Ascending aorta (tissue), 2 donors: ENCODE results near the gene SFI1. TPM values are rescaled to one million over a fixed set of nuclear protein-coding genes. Genes with fewer than 3 reads are reported as not detected.

Source experiments
- DNase-seq, 2 donors: peaks; one replicate each; pipeline ENCODE4 v3.0.0-alpha.2; 2019; ENCODE audit warnings: low spot score in 2 of 2
- H3K27ac ChIP-seq, 2 donors: fragments of 200-600 bp; sonication (generic); one replicate each; pipeline ENCODE4 v1.5.1; 2016 to 2017; ENCODE audit warnings: mild to moderate bottlenecking in 1 of 2
- H3K27me3 ChIP-seq: fragments of 200-600 bp; sonication (generic); one replicate; pipeline ENCODE4 v1.5.1; 2017
- H3K36me3 ChIP-seq, 2 donors: fragments of 200-600 bp; sonication (generic); one replicate each; pipeline ENCODE4 v1.5.1; 2016
- H3K4me1 ChIP-seq, 2 donors: fragments of 200-600 bp; sonication (generic); one replicate each; pipeline ENCODE4 v1.5.1; 2016 to 2017; ENCODE audit warnings: mild to moderate bottlenecking in 1 of 2
- H3K4me3 ChIP-seq, 2 donors: fragments of 200-600 bp; sonication (generic); one replicate each; pipeline ENCODE4 v1.5.1; 2016 to 2017; ENCODE audit warnings: mild to moderate bottlenecking in 1 of 2
- H3K9me3 ChIP-seq, 2 donors: fragments of 200-600 bp; sonication (generic); one replicate each; pipeline ENCODE4 v1.5.1; 2016
- intact Hi-C: fragments of 100-400 bp; cut with DNase I; formaldehyde crosslinking; loops from one replicate; pipeline ENCODE4 v1.15.1; 2023
- total RNA-seq: library from RNA; depleted of rRNA; stranded (reverse); fragments of >200 nt; gene quantifications from one replicate; pipeline ENCODE4 v1.1.0, GENCODE V29; 2016
- TF ChIP-seq, protein P1 (sequence below), 3 experiments: fragments of 200-600 bp in 2 of 3; fragments of 450-650 bp in 1 of 3; sonication (generic) in 2 of 3; IDR thresholded peaks; one replicate each; pipeline ENCODE4 v1.5.1; 2016 to 2019; ENCODE audit warnings: antibody characterized with exemption in 3 of 3, mild to moderate bottlenecking in 1 of 3, moderate library complexity in 1 of 3

SFI1 gene
- total RNA-seq, 1 donor from 2014 or later, result 31.0 TPM

DNA sequence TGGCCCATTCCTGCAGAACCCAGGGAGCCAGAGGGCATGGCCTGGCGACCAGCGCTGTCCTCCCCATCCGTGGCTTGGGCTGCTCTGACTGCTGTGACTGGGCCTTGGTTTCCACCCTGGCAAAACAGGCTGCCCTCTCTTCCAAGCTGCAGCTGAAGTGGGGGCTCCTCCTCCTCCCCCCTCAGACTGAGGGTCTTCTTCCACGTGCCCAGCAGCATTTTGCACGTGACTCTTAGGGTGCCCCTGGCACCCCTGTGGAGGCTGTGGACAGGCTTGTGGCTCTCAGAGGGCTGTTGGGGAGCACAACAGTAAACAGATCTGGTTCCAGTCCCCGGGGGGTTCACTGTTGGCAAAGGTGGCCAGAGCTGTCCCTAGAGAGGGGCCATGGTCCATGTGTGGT lies 114.3 kb downstream of the SFI1 start:
- DNase-seq, result no peak
- TF ChIP-seq, protein P1, sequence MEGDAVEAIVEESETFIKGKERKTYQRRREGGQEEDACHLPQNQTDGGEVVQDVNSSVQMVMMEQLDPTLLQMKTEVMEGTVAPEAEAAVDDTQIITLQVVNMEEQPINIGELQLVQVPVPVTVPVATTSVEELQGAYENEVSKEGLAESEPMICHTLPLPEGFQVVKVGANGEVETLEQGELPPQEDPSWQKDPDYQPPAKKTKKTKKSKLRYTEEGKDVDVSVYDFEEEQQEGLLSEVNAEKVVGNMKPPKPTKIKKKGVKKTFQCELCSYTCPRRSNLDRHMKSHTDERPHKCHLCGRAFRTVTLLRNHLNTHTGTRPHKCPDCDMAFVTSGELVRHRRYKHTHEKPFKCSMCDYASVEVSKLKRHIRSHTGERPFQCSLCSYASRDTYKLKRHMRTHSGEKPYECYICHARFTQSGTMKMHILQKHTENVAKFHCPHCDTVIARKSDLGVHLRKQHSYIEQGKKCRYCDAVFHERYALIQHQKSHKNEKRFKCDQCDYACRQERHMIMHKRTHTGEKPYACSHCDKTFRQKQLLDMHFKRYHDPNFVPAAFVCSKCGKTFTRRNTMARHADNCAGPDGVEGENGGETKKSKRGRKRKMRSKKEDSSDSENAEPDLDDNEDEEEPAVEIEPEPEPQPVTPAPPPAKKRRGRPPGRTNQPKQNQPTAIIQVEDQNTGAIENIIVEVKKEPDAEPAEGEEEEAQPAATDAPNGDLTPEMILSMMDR (IDR thresholded peaks at IDR 0.05), result no peak
- no peaks in the 10 kb centered on the region for H3K27me3 ChIP-seq
- H3K36me3 ChIP-seq, result peaks cover 6 to 14% of the 10 kb centered on the region in 2 donors
- no peak overlapping the region for H3K27ac ChIP-seq
- H3K4me1 ChIP-seq, result no peaks in the 10 kb centered on the region
- H3K9me3 ChIP-seq, result no peaks in the 10 kb centered on the region
- intact Hi-C loops, result no loop called here
- H3K4me3 ChIP-seq, result no peak overlapping the region

- intact Hi-C loops, result no loop called here
- no peak overlapping the region for H3K27ac ChIP-seq
- H3K36me3 ChIP-seq, result peaks cover 6 to 14% of the 10 kb centered on the region in 2 donors
These were observed 114.9 kb downstream of the SFI1 start for GRCh38 chr22:31611061-31611760.

GRCh38 chr22:31612891-31613285 lies 116.6 kb downstream of the SFI1 start:
- intact Hi-C loops, result no loop called here
- Histone ChIP-seq H3K27ac (no peak overlapping the region), H3K9me3 (no peaks in the 10 kb centered on the region), H3K36me3 (peaks cover 7 to 21% of the 10 kb centered on the region in 2 donors), H3K4me3 (no peak overlapping the region), H3K27me3 (no peaks in the 10 kb centered on the region), H3K4me1 (no peaks in the 10 kb centered on the region)
- TF ChIP-seq, protein P1 (IDR thresholded peaks at IDR 0.05), result no peak
- DNase-seq, result no peak

More at GRCh38 chr22:31611061-31611760, 114.9 kb downstream of the SFI1 start:
- no peaks in the 10 kb centered on the region for H3K4me1 ChIP-seq
- no peaks in the 10 kb centered on the region for H3K27me3 ChIP-seq
- no peak for DNase-seq
- TF ChIP-seq, protein P1 (IDR thresholded peaks at IDR 0.05), result no peak
- H3K9me3 ChIP-seq, result no peaks in the 10 kb centered on the region
- H3K4me3 ChIP-seq, result no peak overlapping the region

DNA sequence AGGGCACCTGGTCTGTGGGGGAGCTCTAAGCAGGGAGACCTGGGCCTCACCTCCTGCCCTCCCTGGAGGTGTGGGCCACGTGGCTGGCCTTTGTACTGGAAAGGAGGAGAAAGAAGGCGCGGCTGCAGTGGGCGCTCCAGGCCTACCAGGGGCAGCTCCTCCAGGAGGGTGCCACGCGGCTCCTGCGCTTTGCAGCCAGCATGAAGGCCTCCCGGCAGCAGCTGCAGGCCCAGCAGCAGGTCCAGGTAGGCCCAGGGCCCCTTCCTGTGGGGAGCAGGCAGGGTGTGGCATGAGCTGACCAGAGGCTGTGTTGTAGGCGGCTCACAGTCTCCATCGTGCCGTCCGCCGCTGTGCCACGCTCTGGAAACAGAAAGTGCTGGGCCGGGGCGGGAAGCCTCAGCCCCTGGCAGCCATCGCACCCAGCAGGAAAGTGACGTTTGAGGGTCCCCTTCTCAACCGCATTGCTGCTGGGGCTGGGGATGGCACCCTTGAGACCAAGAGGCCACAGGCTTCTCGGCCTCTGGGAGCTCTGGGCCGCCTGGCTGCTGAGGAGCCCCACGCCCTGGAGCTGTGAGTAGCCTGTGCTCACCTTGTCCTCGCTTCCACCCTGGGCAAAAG lies 117.1 kb downstream of the SFI1 start:
- intact Hi-C loops, result no loop called here
- H3K9me3 ChIP-seq, result no peaks in the 10 kb centered on the region
- H3K27me3 ChIP-seq, result no peaks in the 10 kb centered on the region
- H3K27ac ChIP-seq, result no peak overlapping the region
- H3K36me3 ChIP-seq, result peaks cover 11 to 26% of the 10 kb centered on the region in 2 donors
- no peaks in the 10 kb centered on the region for H3K4me1 ChIP-seq
- H3K4me3 ChIP-seq, result no peak overlapping the region
- DNase-seq, result no peak
- TF ChIP-seq, protein P1 (IDR thresholded peaks at IDR 0.05), result no peak

GRCh38 chr22:31613904-31614296 lies 117.6 kb downstream of the SFI1 start:
- DNase-seq, result no peak
- no peaks in the 10 kb centered on the region for H3K27me3 ChIP-seq
- intact Hi-C loops, result no loop called here
- H3K9me3 ChIP-seq, result no peaks in the 10 kb centered on the region
- H3K36me3 ChIP-seq, result peaks cover 11 to 31% of the 10 kb centered on the region in 2 donors
- H3K27ac ChIP-seq, result no peak overlapping the region
- H3K4me1 ChIP-seq, result no peaks in the 10 kb centered on the region
- no peak overlapping the region for H3K4me3 ChIP-seq
- TF ChIP-seq, protein P1 (IDR thresholded peaks at IDR 0.05), result no peak
